SKM-1 treated with dmso at 0.1 percent for 144 hours (cell line): ENCODE results near the gene FAM3C.

Experiments
- DNase-seq: peaks from one replicate; lab custom pipeline; 2025; ENCODE audit not compliant: unreplicated experiment; lab: John Stamatoyannopoulos, UW

Gene FAM3C

DNA sequence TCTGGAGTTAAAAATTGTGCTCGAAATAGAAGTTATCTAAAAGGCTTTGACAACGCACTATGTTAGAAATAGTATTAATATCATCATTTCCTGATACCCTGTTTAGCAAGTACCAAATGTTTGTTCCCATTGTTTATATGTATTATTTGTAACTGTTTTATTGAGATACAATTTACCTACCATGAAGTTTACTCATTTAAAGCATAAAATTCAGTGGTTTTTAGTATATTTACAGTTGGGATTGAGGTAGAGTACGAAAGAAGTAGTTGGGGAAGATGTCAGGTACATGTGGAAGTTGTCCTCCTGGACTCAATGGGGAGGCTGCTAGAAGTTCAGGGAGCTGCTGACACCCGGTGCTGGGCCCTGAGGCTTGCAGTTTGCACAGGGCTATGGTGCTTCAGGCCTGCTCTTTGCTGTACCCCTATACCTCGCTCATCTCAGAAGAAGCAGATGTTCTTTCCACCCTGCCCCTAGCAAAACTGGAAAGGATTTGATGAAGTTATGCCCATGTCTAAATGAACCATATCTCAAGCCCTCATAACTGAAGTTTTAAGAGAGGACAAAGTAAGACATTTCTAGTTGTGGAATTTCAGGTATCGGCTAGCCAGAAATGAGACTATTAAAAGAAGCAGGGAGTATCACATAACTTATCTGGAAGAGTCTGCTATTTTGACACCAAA lies 92.5 kb downstream of the FAM3C start:
- DNase-seq, result no peak

DNA sequence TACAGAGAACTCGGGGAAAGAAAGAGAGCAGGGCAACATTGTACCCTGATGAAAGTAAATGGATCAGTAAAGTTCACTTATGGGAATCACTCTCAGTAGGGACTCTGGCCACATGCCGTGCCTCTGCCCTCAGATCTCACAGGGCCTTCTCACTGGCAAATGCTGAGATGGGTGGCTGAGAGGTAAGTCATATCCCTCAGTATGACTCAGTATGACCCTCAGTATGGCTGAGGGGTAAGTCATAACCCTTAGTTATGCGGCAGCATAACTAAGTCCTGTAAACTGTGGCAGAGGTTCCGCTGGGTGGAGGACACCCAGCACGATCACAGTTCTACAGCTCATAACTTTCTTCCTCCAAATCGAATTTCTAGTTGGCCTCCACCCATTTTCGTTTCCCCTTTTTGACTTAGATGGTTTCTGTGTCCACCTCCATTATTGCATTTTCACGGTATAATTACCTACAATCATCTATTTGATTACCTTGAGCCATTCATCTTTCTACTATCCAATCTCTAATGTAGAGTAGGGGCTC lies 93.8 kb downstream of the FAM3C start:
- DNase-seq, result no peak

GRCh38 chr7:121301446-121302213 lies 94.5 kb downstream of the FAM3C start:
- DNase-seq, result no peak

GRCh38 chr7:121300685-121301420 lies 95.3 kb downstream of the FAM3C start:
- no peak for DNase-seq
